Endometrial microvascular endothelial cells (primary cell): Measurements from ENCODE around the gene CS. TPM values are rescaled to one million over a fixed set of nuclear protein-coding genes. Genes with fewer than 3 reads are reported as not detected.

Experiments
- in situ Hi-C: cut with HindIII; loops from 2 replicates; pipeline ENCODE4 v1.10.0; 2017; ENCODE audit warnings: low sequenced_read_pairs, low pct_unique_long_range_greater_than_20kb; ENCODE audit errors: inconsistent ontology term
- total RNA-seq: library from RNA; depleted of rRNA; stranded (reverse); fragments of >200 nt; gene quantifications from one replicate; pipeline ENCODE4 v1.2.3, GENCODE V29; 2015; ENCODE audit errors: inconsistent ontology term

The CS gene
- total RNA-seq, 1 donor from 2014 or later: 257 TPM

GRCh38 chr12:56257491-56258067 lies 42.6 kb downstream of the CS start:
- in situ Hi-C loops: no loop called here

GRCh38 chr12:56257071-56257470 lies 43.1 kb downstream of the CS start:
- in situ Hi-C loops: no loop called here

GRCh38 chr12:56256326-56256960 lies 43.7 kb downstream of the CS start:
- in situ Hi-C loops: no loop called here

- in situ Hi-C loops: no loop called here
Measured at GRCh38 chr12:56255671-56256070, 44.5 kb downstream of the CS start.

- in situ Hi-C loops: no loop called here
Measured at GRCh38 chr12:56253091-56253490, 47.0 kb downstream of the CS start.

GRCh38 chr12:56252649-56253048 lies 47.5 kb downstream of the CS start:
- in situ Hi-C loops: no loop called here

GRCh38 chr12:56248711-56249110 lies 51.4 kb downstream of the CS start:
- in situ Hi-C loops: no loop called here

GRCh38 chr12:56247923-56248322 lies 52.2 kb downstream of the CS start:
- in situ Hi-C loops: no loop called here

- in situ Hi-C loops: no loop called here
Measured at GRCh38 chr12:56244494-56244893, 55.6 kb downstream of the CS start.

- in situ Hi-C loops: no loop called here
Measured at GRCh38 chr12:56243731-56244181, 56.4 kb downstream of the CS start.

GRCh38 chr12:56242986-56243385 lies 57.1 kb downstream of the CS start:
- in situ Hi-C loops: no loop called here

- in situ Hi-C loops: no loop called here
Measured at GRCh38 chr12:56241424-56242303, 58.5 kb downstream of the CS start.

GRCh38 chr12:56237552-56237951 lies 62.6 kb downstream of the CS start:
- in situ Hi-C loops: no loop called here

GRCh38 chr12:56236985-56237384 lies 63.1 kb downstream of the CS start:
- in situ Hi-C loops: no loop called here

- in situ Hi-C loops: no loop called here
Measured at GRCh38 chr12:56236091-56236490, 64.0 kb downstream of the CS start.

GRCh38 chr12:56234746-56235436 lies 65.2 kb downstream of the CS start:
- in situ Hi-C loops: no loop called here

GRCh38 chr12:56231184-56231582 lies 68.9 kb downstream of the CS start:
- in situ Hi-C loops: no loop called here

- in situ Hi-C loops: no loop called here
Measured at GRCh38 chr12:56230432-56231183, 69.5 kb downstream of the CS start.
